SK-N-SH (cell line): Measurements from ENCODE around the gene DOK3. TPM values are rescaled to one million over a fixed set of nuclear protein-coding genes. Genes with fewer than 3 reads are reported as not detected.
A peak's percentile ranks its signal among the peaks of the same experiment; 100 is the strongest.

Experiments
- CTCF ChIA-PET: fragments of 300-600, 350-600 bp; formaldehyde crosslinking; extraction: SDS; loops from one replicate; lab custom pipeline; 2021; lab: Yijun Ruan, JAX
- POLR2A ChIA-PET: fragments of 350-600 bp; sonication (Branson Sonifier 250); formaldehyde crosslinking; extraction: SDS; loops from one replicate; lab custom pipeline; 2020; ENCODE audit warnings: antibody characterized with exemption, inconsistent platforms; lab: Yijun Ruan, JAX
- DNase-seq: peaks from one replicate; pipeline ENCODE4 v3.0.0; 2012
- H2AFZ ChIP-seq: fragments of 200-600 bp; sonication (generic); 2 replicates; pipeline ENCODE4 v1.8.1; 2016; ENCODE audit warnings: antibody characterized with exemption, mild to moderate bottlenecking, low read depth
- H3F3A ChIP-seq: fragments of 200-600 bp; sonication (generic); replicated peaks from 2 replicates; pipeline ENCODE3; 2016; ENCODE audit warnings: antibody characterized with exemption, mild to moderate bottlenecking; ENCODE audit not compliant: insufficient read depth
- H3K27ac ChIP-seq, 2 experiments: fragments of 200-500 bp in 1 of 2; fragments of 200-600 bp in 1 of 2; sonication (Bioruptor generic) in 1 of 2; sonication (generic), shearing (Covaris generic) in 1 of 2; 2 replicates each; pipeline versions ENCODE4 v1.5.1 to v1.6.1; 2014 to 2016; ENCODE audit warnings: low read depth in 2 of 2, inconsistent platforms in 1 of 2, low read length in 1 of 2, mild to moderate bottlenecking in 1 of 2, mixed read lengths in 1 of 2
- H3K27me3 ChIP-seq: fragments of 200-600 bp; sonication (generic), shearing (Covaris generic); 2 replicates; pipeline ENCODE4 v1.6.1; 2016; ENCODE audit warnings: mixed run types; ENCODE audit not compliant: insufficient read depth
- H3K36me3 ChIP-seq, 2 experiments: fragments of 200-500 bp in 1 of 2; fragments of 200-600 bp in 1 of 2; sonication (Bioruptor generic) in 1 of 2; sonication (generic) in 1 of 2; replicated peaks in 1 of 2; 2 replicates each; pipeline versions ENCODE3 to v1.5.1; 2014 to 2016; ENCODE audit warnings: low read length in 1 of 2, mild to moderate bottlenecking in 1 of 2; ENCODE audit not compliant: insufficient read depth in 2 of 2, control insufficient read depth in 1 of 2
- H3K4me1 ChIP-seq, 2 experiments: fragments of 200-500 bp in 1 of 2; fragments of 200-600 bp in 1 of 2; sonication (Bioruptor generic) in 1 of 2; sonication (generic), shearing (Covaris generic) in 1 of 2; 2 replicates each; pipeline versions ENCODE4 v1.5.1 to v1.6.1; 2014 to 2016; ENCODE audit warnings: low read depth in 1 of 2, low read length in 1 of 2, mixed run types in 1 of 2; ENCODE audit not compliant: insufficient read depth in 2 of 2, control insufficient read depth in 1 of 2
- H3K4me2 ChIP-seq: fragments of 200-600 bp; sonication (generic), shearing (Covaris generic); 2 replicates; pipeline ENCODE4 v1.6.1; 2017; ENCODE audit warnings: mixed run types
- H3K4me3 ChIP-seq, 2 experiments: fragments of 200-500 bp in 1 of 2; fragments of 200-600 bp in 1 of 2; sonication (Bioruptor generic) in 1 of 2; sonication (generic), shearing (Covaris generic) in 1 of 2; 2 replicates each; pipeline versions ENCODE4 v1.5.1 to v1.8.1; 2014 to 2016; ENCODE audit warnings: low read depth in 2 of 2, inconsistent platforms in 1 of 2, low read length in 1 of 2, mild to moderate bottlenecking in 1 of 2, mixed read lengths in 1 of 2, moderate library complexity in 1 of 2
- H3K79me2 ChIP-seq: fragments of 200-600 bp; sonication (generic); 2 replicates; pipeline ENCODE4 v1.8.1; 2017; ENCODE audit warnings: mild to moderate bottlenecking; ENCODE audit not compliant: insufficient read depth
- H3K9ac ChIP-seq: fragments of 200-600 bp; sonication (generic); 2 replicates; pipeline ENCODE4 v1.6.1; 2017; ENCODE audit warnings: mixed run types
- H3K9me2 ChIP-seq: fragments of 200-600 bp; sonication (generic); 2 replicates; pipeline ENCODE4 v1.6.1; 2017; ENCODE audit warnings: mixed run types
- H3K9me3 ChIP-seq: fragments of 200-600 bp; sonication (generic); 2 replicates; pipeline ENCODE4 v1.6.1; 2017; ENCODE audit warnings: mixed run types, mild to moderate bottlenecking, moderate library complexity
- H4K20me1 ChIP-seq: fragments of 200-600 bp; sonication (generic); 2 replicates; pipeline ENCODE4 v1.6.1; 2017; ENCODE audit warnings: mild to moderate bottlenecking, mixed run types; ENCODE audit not compliant: insufficient read depth
- CHD2 ChIP-seq: fragments of 150-350 bp; IDR thresholded peaks from 2 replicates; pipeline ENCODE4 v1.6.1; 2018; ENCODE audit warnings: low read length; ENCODE audit not compliant: partially characterized antibody
- ELF1 ChIP-seq: IDR thresholded peaks from 2 replicates; pipeline ENCODE4 v1.4.0; 2012
- EP300 ChIP-seq, 2 experiments: IDR thresholded peaks; 2 replicates each; pipeline versions ENCODE4 v1.4.0 to v1.6.1; 2012; ENCODE audit warnings: borderline replicate concordance in 1 of 2, low read depth in 1 of 2, low read length in 1 of 2
- GABPA ChIP-seq: IDR thresholded peaks from 2 replicates; pipeline ENCODE4 v1.4.0; 2012; ENCODE audit warnings: low read depth, mild to moderate bottlenecking
- IRF3 ChIP-seq: fragments of 150-350 bp; IDR thresholded peaks from 2 replicates; pipeline ENCODE4 v1.6.1; 2016; ENCODE audit warnings: mild to moderate bottlenecking, low read depth, low read length
- MAX ChIP-seq: IDR thresholded peaks from 2 replicates; pipeline ENCODE4 v1.4.0; 2012; ENCODE audit warnings: low read depth
- NFIC ChIP-seq: IDR thresholded peaks from 2 replicates; pipeline ENCODE4 v1.4.0; 2012; ENCODE audit warnings: borderline replicate concordance
- NRF1 ChIP-seq: IDR thresholded peaks from 2 replicates; pipeline ENCODE4 v1.6.1; 2012; ENCODE audit warnings: low read depth, mild to moderate bottlenecking, low read length
- RAD21 ChIP-seq: IDR thresholded peaks from 2 replicates; pipeline ENCODE4 v1.6.1; 2012; ENCODE audit warnings: mild to moderate bottlenecking, low read length
- RCOR1 ChIP-seq: fragments of 150-350 bp; IDR thresholded peaks from 2 replicates; pipeline ENCODE4 v1.6.1; 2017; ENCODE audit warnings: antibody characterized with exemption, low read length
- RFX5 ChIP-seq: IDR thresholded peaks from 2 replicates; pipeline ENCODE4 v1.6.1; 2012; ENCODE audit warnings: mild to moderate bottlenecking, improper control_type of control experiment, low read length
- RXRA ChIP-seq: IDR thresholded peaks from 2 replicates; pipeline ENCODE4 v1.4.0; 2012; ENCODE audit warnings: low read depth, mild to moderate bottlenecking, borderline replicate concordance
- SIN3A ChIP-seq: IDR thresholded peaks from 2 replicates; pipeline ENCODE4 v1.6.1; 2012; ENCODE audit warnings: low read depth, mild to moderate bottlenecking, low read length, moderate library complexity, borderline replicate concordance
- SMC3 ChIP-seq: IDR thresholded peaks from 2 replicates; pipeline ENCODE4 v1.6.1; 2012; ENCODE audit warnings: low read depth, low read length, improper control_type of control experiment
- TAF1 ChIP-seq: IDR thresholded peaks from 2 replicates; pipeline ENCODE4 v1.6.1; 2012; ENCODE audit warnings: low read depth, mild to moderate bottlenecking, low read length, moderate library complexity, borderline replicate concordance
- USF1 ChIP-seq: IDR thresholded peaks from 2 replicates; pipeline ENCODE4 v1.4.0; 2012; ENCODE audit warnings: low read depth, borderline replicate concordance
- USF2 ChIP-seq: fragments of 150-350 bp; IDR thresholded peaks from 2 replicates; pipeline ENCODE4 v1.6.1; 2017; ENCODE audit warnings: antibody characterized with exemption, low read length, low read depth, borderline replicate concordance
- YY1 ChIP-seq: IDR thresholded peaks from 2 replicates; pipeline ENCODE4 v1.4.0; 2012; ENCODE audit warnings: low read depth, mild to moderate bottlenecking
- ZBTB33 ChIP-seq: IDR thresholded peaks from 2 replicates; pipeline ENCODE4 v1.4.0; 2012; ENCODE audit warnings: low read depth, borderline replicate concordance
- WGBS: methylation state at CpG from one replicate; pipeline ENCODE4 v1.1.6; 2017; ENCODE audit warnings: low lambda C conversion rate; 5-methylcytosine and 5-hydroxymethylcytosine counted together
- polyA plus RNA-seq, 3 experiments: library from polyadenylated mRNA; depleted of rRNA; stranded (reverse); fragments of >200 nt; gene quantifications; 2 replicates each; pipeline ENCODE4 v1.2.3, GENCODE V29; 2012
- TF ChIP-seq, protein P1 (sequence below): IDR thresholded peaks from 2 replicates; pipeline ENCODE4; 2012
- TF ChIP-seq, protein P2 (sequence below): IDR thresholded peaks from 2 replicates; pipeline ENCODE4 v1.6.1; 2012; ENCODE audit warnings: mild to moderate bottlenecking, low read depth, low read length, moderate library complexity

Gene DOK3
- polyA plus RNA-seq, 1 of the 3 experiments (the other 2 are of a cell fraction) = 2.2 TPM

GRCh38 chr5:177494346-177495195 is 15.1 kb downstream of the DOK3 start:
- no peak overlapping the region for H2AFZ ChIP-seq
- H3K4me3 ChIP-seq = peak overlapping the region; percentile 83 to 94
- H3F3A ChIP-seq = peaks cover 20% of the 10 kb centered on the region
- H4K20me1 ChIP-seq = peaks cover 63% of the 10 kb centered on the region
- ChIA-PET CTCF (interaction anchor here (1.1 to 15.9 kb wide), 12 partner anchors 9 to 116 kb away, joined by 4 to 228 read pairs (median 12); partner anchors contain the start of genes DBN1 and PRR7), POLR2A (interaction anchor here (0.7 to 6.7 kb wide), 5 partner anchors 16 to 24 kb away, joined by 3 to 43 read pairs (median 7); partner anchors contain the start of gene DDX41)
- peaks cover 33 to 49% of the 10 kb centered on the region in 2 experiments; a peak in 3 of 4 replicates for H3K4me1 ChIP-seq
- H3K36me3 ChIP-seq = peaks cover 26 to 36% of the 10 kb centered on the region in 2 experiments
- H3K9me2 ChIP-seq = no peaks in the 10 kb centered on the region
- peak overlapping the region; percentile 80 to 94 for H3K27ac ChIP-seq
- 4% methylated on average over 5 of the region's 11 CpGs for WGBS
- no peaks in the 10 kb centered on the region for H3K27me3 ChIP-seq
- peaks cover 70% of the 10 kb centered on the region for H3K79me2 ChIP-seq
- peak; percentile 88 for DNase-seq
- H3K9me3 ChIP-seq = no peaks in the 10 kb centered on the region
- H3K4me2 ChIP-seq = peak overlapping the region; percentile 94
- H3K9ac ChIP-seq = peak overlapping the region; percentile 66; the same call in 1 of the 2 replicates
- TF ChIP-seq YY1 = no peak
- 0 out of 2 replicates have a peak, but pooled peaks have one; percentile 1 for TF ChIP-seq ZBTB33
- TF ChIP-seq USF2 = no peak
- TF ChIP-seq RCOR1 = no peak
- TF ChIP-seq USF1 = no peak
- peak; percentile 80; the same call in 1 of the 2 replicates for TF ChIP-seq RXRA
- peak; percentile 27; the same call in 1 of the 2 replicates for TF ChIP-seq SMC3
- no peak for TF ChIP-seq NRF1
- TF ChIP-seq GABPA = no peak
- TF ChIP-seq IRF3 = no peak
- TF ChIP-seq TAF1 = no peak
- TF ChIP-seq RFX5 = no peak
- TF ChIP-seq, protein P1, sequence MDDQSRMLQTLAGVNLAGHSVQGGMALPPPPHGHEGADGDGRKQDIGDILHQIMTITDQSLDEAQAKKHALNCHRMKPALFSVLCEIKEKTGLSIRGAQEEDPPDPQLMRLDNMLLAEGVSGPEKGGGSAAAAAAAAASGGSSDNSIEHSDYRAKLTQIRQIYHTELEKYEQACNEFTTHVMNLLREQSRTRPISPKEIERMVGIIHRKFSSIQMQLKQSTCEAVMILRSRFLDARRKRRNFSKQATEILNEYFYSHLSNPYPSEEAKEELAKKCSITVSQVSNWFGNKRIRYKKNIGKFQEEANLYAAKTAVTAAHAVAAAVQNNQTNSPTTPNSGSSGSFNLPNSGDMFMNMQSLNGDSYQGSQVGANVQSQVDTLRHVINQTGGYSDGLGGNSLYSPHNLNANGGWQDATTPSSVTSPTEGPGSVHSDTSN = 0 out of 2 replicates have a peak, but pooled peaks have one; percentile 23
- TF ChIP-seq EP300 (IDR thresholded peaks at IDR 0.05; ENCODE audit: borderline replicate concordance in 1 of 2, low read depth in 1 of 2, low read length in 1 of 2) = peak in 1 of 2 experiments; percentile 52; a peak in 1 of 4 replicates
- TF ChIP-seq, protein P2, sequence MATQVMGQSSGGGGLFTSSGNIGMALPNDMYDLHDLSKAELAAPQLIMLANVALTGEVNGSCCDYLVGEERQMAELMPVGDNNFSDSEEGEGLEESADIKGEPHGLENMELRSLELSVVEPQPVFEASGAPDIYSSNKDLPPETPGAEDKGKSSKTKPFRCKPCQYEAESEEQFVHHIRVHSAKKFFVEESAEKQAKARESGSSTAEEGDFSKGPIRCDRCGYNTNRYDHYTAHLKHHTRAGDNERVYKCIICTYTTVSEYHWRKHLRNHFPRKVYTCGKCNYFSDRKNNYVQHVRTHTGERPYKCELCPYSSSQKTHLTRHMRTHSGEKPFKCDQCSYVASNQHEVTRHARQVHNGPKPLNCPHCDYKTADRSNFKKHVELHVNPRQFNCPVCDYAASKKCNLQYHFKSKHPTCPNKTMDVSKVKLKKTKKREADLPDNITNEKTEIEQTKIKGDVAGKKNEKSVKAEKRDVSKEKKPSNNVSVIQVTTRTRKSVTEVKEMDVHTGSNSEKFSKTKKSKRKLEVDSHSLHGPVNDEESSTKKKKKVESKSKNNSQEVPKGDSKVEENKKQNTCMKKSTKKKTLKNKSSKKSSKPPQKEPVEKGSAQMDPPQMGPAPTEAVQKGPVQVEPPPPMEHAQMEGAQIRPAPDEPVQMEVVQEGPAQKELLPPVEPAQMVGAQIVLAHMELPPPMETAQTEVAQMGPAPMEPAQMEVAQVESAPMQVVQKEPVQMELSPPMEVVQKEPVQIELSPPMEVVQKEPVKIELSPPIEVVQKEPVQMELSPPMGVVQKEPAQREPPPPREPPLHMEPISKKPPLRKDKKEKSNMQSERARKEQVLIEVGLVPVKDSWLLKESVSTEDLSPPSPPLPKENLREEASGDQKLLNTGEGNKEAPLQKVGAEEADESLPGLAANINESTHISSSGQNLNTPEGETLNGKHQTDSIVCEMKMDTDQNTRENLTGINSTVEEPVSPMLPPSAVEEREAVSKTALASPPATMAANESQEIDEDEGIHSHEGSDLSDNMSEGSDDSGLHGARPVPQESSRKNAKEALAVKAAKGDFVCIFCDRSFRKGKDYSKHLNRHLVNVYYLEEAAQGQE = no peak; the same call in 1 of the 2 replicates
- TF ChIP-seq RAD21 = peak; percentile 50
- TF ChIP-seq SIN3A = no peak; the same call in 1 of the 2 replicates
- peak; percentile 59; the same call in 1 of the 2 replicates for TF ChIP-seq MAX
- TF ChIP-seq NFIC = peak; percentile 91
- TF ChIP-seq CHD2 = peak; percentile 59
- TF ChIP-seq ELF1 = no peak
